DMS79 (cell line): ENCODE data around the gene RARS2.
"Not testable (repeated sequence)": the region's sequence is repeated elsewhere in the genome, so short reads cannot be mapped to it uniquely, and the experiment has no call there.

Source experiments
- DNase-seq: peaks from one replicate; lab custom pipeline; 2025; lab: John Stamatoyannopoulos, UW

Gene RARS2

GRCh38 chr6:87589693-87590416 is at the start of gene RARS2, which contains the start of gene ORC3:
RARS2 (minus strand) TSS chr6:87589987; CDS start chr6:87589957, 30 bp downstream.
ORC3 (plus strand) TSS chr6:87590135; CDS start chr6:87590169, 34 bp downstream.
- peak; percentile 86 for DNase-seq

- DNase-seq: no peak
These were observed 49.6 kb upstream of the RARS2 start for GRCh38 chr6:87639373-87639772.

GRCh38 chr6:87637106-87637505 is 47.3 kb upstream of the RARS2 start:
- no peak for DNase-seq

- no peak for DNase-seq
These were observed 46.5 kb upstream of the RARS2 start for GRCh38 chr6:87636315-87636714.

GRCh38 chr6:87633851-87634250 is 44.1 kb upstream of the RARS2 start:
- no peak for DNase-seq

GRCh38 chr6:87630746-87631145 is 41.0 kb upstream of the RARS2 start:
- DNase-seq: no peak

GRCh38 chr6:87628881-87629280 is 39.1 kb upstream of the RARS2 start:
- no peak for DNase-seq

GRCh38 chr6:87628424-87628823 is 38.6 kb upstream of the RARS2 start:
- DNase-seq: no peak

GRCh38 chr6:87623248-87623647 is 33.5 kb upstream of the RARS2 start:
- no peak for DNase-seq

- DNase-seq: no peak
These were observed 28.7 kb upstream of the RARS2 start for GRCh38 chr6:87618531-87618930.

GRCh38 chr6:87617405-87617804 is 27.6 kb upstream of the RARS2 start:
- DNase-seq: no peak

- not testable (repeated sequence) for DNase-seq
These were observed 23.2 kb upstream of the RARS2 start for GRCh38 chr6:87613018-87613417.

GRCh38 chr6:87608802-87609201 is 19.0 kb upstream of the RARS2 start:
- no peak for DNase-seq

GRCh38 chr6:87606199-87606598 is 16.4 kb upstream of the RARS2 start:
- no peak for DNase-seq

GRCh38 chr6:87600576-87600975 is 10.8 kb upstream of the RARS2 start:
- DNase-seq: no peak

- no peak for DNase-seq
These were observed 1.2 kb upstream of the RARS2 start for GRCh38 chr6:87590990-87591389.

- no peak for DNase-seq
These were observed 662 bp upstream of the RARS2 start for GRCh38 chr6:87590417-87590880.

GRCh38 chr6:87588756-87589407 is 905 bp downstream of the RARS2 start:
- DNase-seq: no peak

GRCh38 chr6:87586371-87587077 is 3.3 kb downstream of the RARS2 start:
- no peak for DNase-seq

- no peak for DNase-seq
These were observed 6.0 kb downstream of the RARS2 start for GRCh38 chr6:87583822-87584221.

GRCh38 chr6:87575423-87575822 is 14.4 kb downstream of the RARS2 start:
- no peak for DNase-seq

- DNase-seq: no peak
These were observed 15.5 kb downstream of the RARS2 start for GRCh38 chr6:87574237-87574804.
